K562 (cell line): Measurements from ENCODE around the gene MPI. TPM values are rescaled to one million over a fixed set of nuclear protein-coding genes. Genes with fewer than 3 reads are reported as not detected.

Source experiments
- ATF7 ChIP-seq: fragments of 450-650 bp; IDR thresholded peaks from 2 replicates; pipeline ENCODE4 v1.7.1; 2014; ENCODE audit warnings: mild to moderate bottlenecking, moderate library complexity
- BCOR ChIP-seq: fragments of 450-650 bp; IDR thresholded peaks from 2 replicates; pipeline ENCODE4 v1.6.1; 2016
- C11orf30 ChIP-seq: fragments of 450-650 bp; IDR thresholded peaks from 2 replicates; pipeline ENCODE4 v1.6.1; 2016; ENCODE audit warnings: low read depth, mild to moderate bottlenecking
- CREB5 ChIP-seq: fragments of 250-450 bp; sonication (Bioruptor Pico); IDR thresholded peaks from 2 replicates; pipeline ENCODE4 v1.5.0; 2020; ENCODE audit warnings: mild to moderate bottlenecking
- DDX20 ChIP-seq: fragments of 450-650 bp; IDR thresholded peaks from 2 replicates; pipeline ENCODE4 v1.6.1; 2016; ENCODE audit warnings: missing genetic modification characterization, low read depth, mild to moderate bottlenecking, missing compliant biosample characterization, moderate library complexity
- E2F8 ChIP-seq: fragments of 450-650 bp; IDR thresholded peaks from 2 replicates; pipeline ENCODE4 v1.7.1; 2018; ENCODE audit warnings: mild to moderate bottlenecking, low read depth; ENCODE audit not compliant: partially characterized antibody
- ELF2 ChIP-seq: fragments of 250-450 bp; sonication (Bioruptor Pico); IDR thresholded peaks from 2 replicates; pipeline ENCODE4 v1.5.0; 2021; ENCODE audit warnings: mild to moderate bottlenecking
- HDAC3 ChIP-seq: fragments of 450-650 bp; IDR thresholded peaks from 2 replicates; pipeline ENCODE4 v1.6.1; 2018; ENCODE audit warnings: borderline replicate concordance, mild to moderate bottlenecking, moderate library complexity; ENCODE audit not compliant: partially characterized antibody
- JUN ChIP-seq, 2 experiments: sonication (generic) in 1 of 2; formaldehyde crosslinking in 1 of 2; IDR thresholded peaks; 2 replicates each; pipeline versions ENCODE4 v1.6.1 to v1.8.0; 2012 to 2022; ENCODE audit warnings: borderline replicate concordance in 2 of 2, mild to moderate bottlenecking in 2 of 2, improper control_type of control experiment in 1 of 2, low read depth in 1 of 2, low read length in 1 of 2, missing genetic modification reagents in 1 of 2
- KLF13 ChIP-seq: fragments of 450-650 bp; IDR thresholded peaks from 2 replicates; pipeline ENCODE4 v1.6.1; 2016; ENCODE audit warnings: missing genetic modification characterization, low read depth, mild to moderate bottlenecking, missing compliant biosample characterization, moderate library complexity, borderline replicate concordance
- MTA2 ChIP-seq: fragments of 450-650 bp; IDR thresholded peaks from 2 replicates; pipeline ENCODE4 v1.6.1; 2016; ENCODE audit warnings: low read depth
- PHB2 ChIP-seq: fragments of 450-650 bp; IDR thresholded peaks from 2 replicates; pipeline ENCODE4 v1.6.1; 2017; ENCODE audit warnings: low read depth
- SAFB ChIP-seq: fragments of 200-400 bp; formaldehyde crosslinking; IDR thresholded peaks from 2 replicates; pipeline ENCODE4 v1.6.1; 2017; ENCODE audit warnings: low read depth, low read length, borderline replicate concordance
- TGIF2 ChIP-seq: sonication (generic); formaldehyde crosslinking; IDR thresholded peaks from 2 replicates; pipeline ENCODE4 v1.8.1; 2022; ENCODE audit warnings: mild to moderate bottlenecking, missing genetic modification reagents, moderate library complexity
- ZNF445 ChIP-seq: fragments of 250-450 bp; sonication (Bioruptor Pico); IDR thresholded peaks from 2 replicates; pipeline ENCODE4 v1.4.0; 2020; ENCODE audit warnings: low read depth, mild to moderate bottlenecking, moderate library complexity
- ZNF511 ChIP-seq: sonication (generic); formaldehyde crosslinking; IDR thresholded peaks from 2 replicates; pipeline ENCODE4 v1.8.0; 2022; ENCODE audit warnings: mild to moderate bottlenecking, missing genetic modification reagents
- polyA plus RNA-seq, 8 experiments: library from polyadenylated mRNA; depleted of rRNA in 4 of 8; stranded (reverse) in 5 of 8; unstranded in 3 of 8; fragments of >200 nt; fragmentation: Nextera tagmentation in 2 of 8; fragmentation: Illumina TruSeq in 1 of 8; extraction: Ambion mirVana in 2 of 8; extraction: Trizol in 1 of 8; gene quantifications; 2 replicates each; pipeline versions ENCODE4 v1.2.1 to v1.2.3, GENCODE V29; 2011 to 2014; ENCODE audit warnings: inconsistent platforms in 1 of 8, missing spikeins in 1 of 8
- total RNA-seq, 7 experiments: library from RNA; depleted of rRNA in 6 of 7; stranded (reverse); fragments of >200 nt in 6 of 7; fragmentation: Illumina TruSeq in 2 of 7; extraction: Trizol in 2 of 7; gene quantifications; 2 replicates each; pipeline versions ENCODE4 v1.2.1 to v1.2.3, GENCODE V29; 2011 to 2021; ENCODE audit warnings: low replicate concordance in 1 of 7
- TF ChIP-seq, protein P1 (sequence below): conservative IDR thresholded peaks from 2 replicates; pipeline ENCODE4 v1.6.1; 2011; ENCODE audit warnings: low read depth, mild to moderate bottlenecking, low read length; ENCODE audit not compliant: control insufficient read depth
- TF ChIP-seq, protein P2 (sequence below), 2 experiments: fragments of 450-650 bp; conservative IDR thresholded peaks; 2 replicates each; pipeline ENCODE4 v1.6.1; 2017; ENCODE audit warnings: mild to moderate bottlenecking in 2 of 2, moderate library complexity in 2 of 2

Gene MPI
- total and polyA plus RNA-seq, 9 of the 15 experiments (the other 6 are each of a cell fraction or from before 2014, with no cell fraction given), result 30.7 to 105 (median 40.5) TPM

- no peak for TF ChIP-seq KLF13 (tag)
- peak; percentile 75; the same call in 1 of the 2 replicates for TF ChIP-seq TGIF2 (CRISPR knock-in tag)
- TF ChIP-seq, protein P1, sequence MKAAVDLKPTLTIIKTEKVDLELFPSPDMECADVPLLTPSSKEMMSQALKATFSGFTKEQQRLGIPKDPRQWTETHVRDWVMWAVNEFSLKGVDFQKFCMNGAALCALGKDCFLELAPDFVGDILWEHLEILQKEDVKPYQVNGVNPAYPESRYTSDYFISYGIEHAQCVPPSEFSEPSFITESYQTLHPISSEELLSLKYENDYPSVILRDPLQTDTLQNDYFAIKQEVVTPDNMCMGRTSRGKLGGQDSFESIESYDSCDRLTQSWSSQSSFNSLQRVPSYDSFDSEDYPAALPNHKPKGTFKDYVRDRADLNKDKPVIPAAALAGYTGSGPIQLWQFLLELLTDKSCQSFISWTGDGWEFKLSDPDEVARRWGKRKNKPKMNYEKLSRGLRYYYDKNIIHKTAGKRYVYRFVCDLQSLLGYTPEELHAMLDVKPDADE, result no peak; the same call in 1 of the 2 replicates
- TF ChIP-seq PHB2, result no peak
- TF ChIP-seq ATF7, result peak; percentile 72
- TF ChIP-seq CREB5 (CRISPR knock-in tag), result no peak
- TF ChIP-seq SAFB, result peak; percentile 67; the same call in 1 of the 2 replicates
- TF ChIP-seq, protein P2, sequence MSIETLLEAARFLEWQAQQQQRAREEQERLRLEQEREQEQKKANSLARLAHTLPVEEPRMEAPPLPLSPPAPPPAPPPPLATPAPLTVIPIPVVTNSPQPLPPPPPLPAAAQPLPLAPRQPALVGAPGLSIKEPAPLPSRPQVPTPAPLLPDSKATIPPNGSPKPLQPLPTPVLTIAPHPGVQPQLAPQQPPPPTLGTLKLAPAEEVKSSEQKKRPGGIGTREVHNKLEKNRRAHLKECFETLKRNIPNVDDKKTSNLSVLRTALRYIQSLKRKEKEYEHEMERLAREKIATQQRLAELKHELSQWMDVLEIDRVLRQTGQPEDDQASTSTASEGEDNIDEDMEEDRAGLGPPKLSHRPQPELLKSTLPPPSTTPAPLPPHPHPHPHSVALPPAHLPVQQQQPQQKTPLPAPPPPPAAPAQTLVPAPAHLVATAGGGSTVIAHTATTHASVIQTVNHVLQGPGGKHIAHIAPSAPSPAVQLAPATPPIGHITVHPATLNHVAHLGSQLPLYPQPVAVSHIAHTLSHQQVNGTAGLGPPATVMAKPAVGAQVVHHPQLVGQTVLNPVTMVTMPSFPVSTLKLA (conservative IDR thresholded peaks at IDR 0.05), result peak; percentile 96 to 99
- TF ChIP-seq ELF2 (CRISPR knock-in tag), result no peak; the same call in 1 of the 2 replicates
- TF ChIP-seq ZNF445 (CRISPR knock-in tag), result no peak
- TF ChIP-seq C11orf30, result no peak
- TF ChIP-seq JUN (IDR thresholded peaks at IDR 0.05; ENCODE audit: borderline replicate concordance, low read depth, low read length), result peak; percentile 71; the same call in 1 of the 2 replicates
- TF ChIP-seq JUN (CRISPR knock-in tag; IDR thresholded peaks at IDR 0.05; ENCODE audit: borderline replicate concordance), result no peak
- TF ChIP-seq DDX20, result no peak
- no peak for TF ChIP-seq BCOR
- no peak for TF ChIP-seq HDAC3
- TF ChIP-seq E2F8, result peak; percentile 55
- TF ChIP-seq ZNF511, result peak; percentile 47; the same call in 1 of the 2 replicates
- no peak for TF ChIP-seq MTA2
Measured at GRCh38 chr15:74842581-74843444, 47.0 kb upstream of the MPI start, which contains the start of gene ULK3 (continued).
